22Rv1 (cell line): ENCODE data around the gene CTBP1.

Experiments
- CTCF ChIP-seq: fragments of 450-650 bp; IDR thresholded peaks from 2 replicates; pipeline ENCODE4 v1.5.1; 2017; ENCODE audit warnings: mild to moderate bottlenecking
- ZFX ChIP-seq: fragments of 450-650 bp; IDR thresholded peaks from 2 replicates; pipeline ENCODE4 v1.6.1; 2017; ENCODE audit warnings: antibody characterized with exemption, borderline replicate concordance

- no peak for TF ChIP-seq CTCF
- TF ChIP-seq ZFX = no peak
Measured at GRCh38 chr4:1215141-1216075, 33.5 kb downstream of the CTBP1 start.
